Stomach (tissue), 9 donors: ENCODE results near the gene IGF1R. TPM values are rescaled to one million over a fixed set of nuclear protein-coding genes. Genes with fewer than 3 reads are reported as not detected.

ENCODE experiments used
- DNase-seq, 2 donors: peaks; one replicate each; pipeline versions ENCODE4 v3.0.0 to v3.0.0-alpha.2; 2013 to 2019
- H3K27ac ChIP-seq, 5 donors: fragments of 200-600 bp in 4 of 5; sonication (generic) in 4 of 5; one replicate each; pipeline ENCODE4 v1.5.1; 2013 to 2019; ENCODE audit warnings: mild to moderate bottlenecking in 1 of 5, moderate library complexity in 1 of 5
- H3K27me3 ChIP-seq, 3 donors: fragments of 200-600 bp; sonication (generic); one replicate each; pipeline ENCODE4 v1.5.1; 2017 to 2019; ENCODE audit warnings: mixed run types in 1 of 3
- H3K36me3 ChIP-seq, 4 donors: fragments of 200-600 bp; sonication (generic); 1 replicate in 3 of 4; 2 replicates in 1 of 4; pipeline ENCODE4 v1.5.1; 2016 to 2019
- H3K4me1 ChIP-seq, 4 donors: fragments of 200-600 bp; sonication (generic); one replicate each; pipeline ENCODE4 v1.5.1; 2016 to 2019
- H3K4me3 ChIP-seq, 4 donors: fragments of 200-600 bp; sonication (generic) in 3 of 4; one replicate each; pipeline ENCODE4 v1.5.1; 2016 to 2019; ENCODE audit warnings: mild to moderate bottlenecking in 1 of 4
- H3K9me3 ChIP-seq, 4 donors: fragments of 200-600 bp; sonication (generic); one replicate each; pipeline ENCODE4 v1.5.1; 2016 to 2019
- EP300 ChIP-seq: sonication (generic); formaldehyde crosslinking; IDR thresholded peaks from one replicate; pipeline ENCODE4 v1.6.1; 2017; ENCODE audit warnings: antibody characterized with exemption
- POLR2A ChIP-seq, 4 donors: fragments of 450-650 bp; IDR thresholded peaks; one replicate each; pipeline ENCODE4 v1.6.1; 2016; ENCODE audit warnings: antibody characterized with exemption in 4 of 4, control low read depth in 2 of 4, mild to moderate bottlenecking in 1 of 4, moderate library complexity in 1 of 4
- POLR2AphosphoS5 ChIP-seq, 3 donors: sonication (generic); formaldehyde crosslinking; IDR thresholded peaks; one replicate each; pipeline ENCODE4 v1.6.1; 2016; ENCODE audit warnings: antibody characterized with exemption in 3 of 3
- WGBS, 5 donors: extraction: QIAGEN DNeasy Blood & Tissue Kit in 3 of 5; methylation state at CpG; one replicate each; pipeline versions ENCODE4 v1.1.5 to v1.1.7; 2013 to 2018; 5-methylcytosine and 5-hydroxymethylcytosine counted together
- intact Hi-C: fragments of 100-400 bp; cut with DNase I; formaldehyde crosslinking; loops from one replicate; pipeline ENCODE4 v1.15.1; 2023; ENCODE audit warnings: low total_unique reads
- polyA plus RNA-seq, 3 donors: library from polyadenylated mRNA; stranded (reverse); fragments of 200-250 nt; gene quantifications; one replicate each; pipeline ENCODE4 v1.2.3, GENCODE V29; 2013
- small RNA-seq, 4 donors: library from RNA; depleted of rRNA; stranded (forward); fragments of <200 nt; gene quantifications; one replicate each; pipeline ENCODE3, GENCODE V24; 2016
- total RNA-seq, 5 donors: library from RNA; depleted of rRNA; stranded (reverse); fragments of >200 nt; gene quantifications; one replicate each; pipeline versions ENCODE4 v1.1.0 to v1.2.3, GENCODE V29; 2014 to 2016
- TF ChIP-seq, protein P1 (sequence below), 7 experiments: fragments of 450-650 bp in 4 of 7; fragments of 200-600 bp in 3 of 7; sonication (generic) in 3 of 7; IDR thresholded peaks; one replicate each; pipeline ENCODE4 v1.5.1; 2016 to 2019; ENCODE audit warnings: antibody characterized with exemption in 7 of 7, control low read depth in 2 of 7, mild to moderate bottlenecking in 1 of 7
- donor health status: healthy with polysubstance abuse.
- donor health status: Bipolar disorder and iron deficiency.
- donor health status: healthy.

The IGF1R gene
- total and polyA plus RNA-seq, 8 donors, result 2.3 to 131 (median 42.8) TPM

DNA sequence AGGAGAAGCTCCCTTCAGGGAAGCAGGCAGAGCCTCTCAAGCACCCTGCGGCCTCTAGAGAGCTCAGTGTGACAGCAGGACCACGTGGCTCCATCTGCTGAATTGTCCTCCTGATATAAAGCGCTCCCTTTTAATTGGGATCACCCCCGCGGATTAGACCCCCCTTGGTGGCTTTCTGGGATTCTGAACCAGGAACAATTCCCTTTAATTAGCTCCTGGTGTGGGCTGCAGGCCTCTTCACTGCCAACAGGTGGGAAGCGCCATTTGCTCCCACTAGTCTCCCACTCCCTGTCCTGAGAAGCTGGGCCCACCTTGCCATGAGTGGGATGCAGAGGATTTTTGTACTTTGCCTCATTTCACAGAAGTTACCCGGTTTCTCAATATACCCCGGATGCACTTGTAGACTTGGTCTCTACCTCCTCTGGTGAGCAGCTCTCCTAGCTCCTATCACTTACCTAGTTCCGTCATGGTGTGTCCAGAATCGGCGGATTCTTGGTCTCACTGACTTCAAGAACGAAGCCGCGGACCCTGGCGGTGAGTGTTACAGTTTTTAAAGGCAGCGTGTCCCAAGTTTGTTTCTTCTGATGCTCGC is 358.7 kb downstream of the IGF1R start:
- intact Hi-C loops, result no loop called here
- H3K27ac ChIP-seq, result no peak overlapping the region
- no peaks in the 10 kb centered on the region for H3K4me1 ChIP-seq
- H3K4me3 ChIP-seq, result no peak overlapping the region
- WGBS, 5 donors, result 95 to 96% (median 95%) methylated on average over 17 of the region's 17 CpGs
- H3K36me3 ChIP-seq, result no peaks in the 10 kb centered on the region
- no peak for DNase-seq
- no peak for TF ChIP-seq EP300
- TF ChIP-seq, protein P1, sequence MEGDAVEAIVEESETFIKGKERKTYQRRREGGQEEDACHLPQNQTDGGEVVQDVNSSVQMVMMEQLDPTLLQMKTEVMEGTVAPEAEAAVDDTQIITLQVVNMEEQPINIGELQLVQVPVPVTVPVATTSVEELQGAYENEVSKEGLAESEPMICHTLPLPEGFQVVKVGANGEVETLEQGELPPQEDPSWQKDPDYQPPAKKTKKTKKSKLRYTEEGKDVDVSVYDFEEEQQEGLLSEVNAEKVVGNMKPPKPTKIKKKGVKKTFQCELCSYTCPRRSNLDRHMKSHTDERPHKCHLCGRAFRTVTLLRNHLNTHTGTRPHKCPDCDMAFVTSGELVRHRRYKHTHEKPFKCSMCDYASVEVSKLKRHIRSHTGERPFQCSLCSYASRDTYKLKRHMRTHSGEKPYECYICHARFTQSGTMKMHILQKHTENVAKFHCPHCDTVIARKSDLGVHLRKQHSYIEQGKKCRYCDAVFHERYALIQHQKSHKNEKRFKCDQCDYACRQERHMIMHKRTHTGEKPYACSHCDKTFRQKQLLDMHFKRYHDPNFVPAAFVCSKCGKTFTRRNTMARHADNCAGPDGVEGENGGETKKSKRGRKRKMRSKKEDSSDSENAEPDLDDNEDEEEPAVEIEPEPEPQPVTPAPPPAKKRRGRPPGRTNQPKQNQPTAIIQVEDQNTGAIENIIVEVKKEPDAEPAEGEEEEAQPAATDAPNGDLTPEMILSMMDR (IDR thresholded peaks at IDR 0.05), result no peak
- TF ChIP-seq POLR2AphosphoS5 (IDR thresholded peaks at IDR 0.05), result no peak
- no peak for TF ChIP-seq POLR2A (IDR thresholded peaks at IDR 0.05)
- no peaks in the 10 kb centered on the region for H3K9me3 ChIP-seq
- no peaks in the 10 kb centered on the region for H3K27me3 ChIP-seq

DNA sequence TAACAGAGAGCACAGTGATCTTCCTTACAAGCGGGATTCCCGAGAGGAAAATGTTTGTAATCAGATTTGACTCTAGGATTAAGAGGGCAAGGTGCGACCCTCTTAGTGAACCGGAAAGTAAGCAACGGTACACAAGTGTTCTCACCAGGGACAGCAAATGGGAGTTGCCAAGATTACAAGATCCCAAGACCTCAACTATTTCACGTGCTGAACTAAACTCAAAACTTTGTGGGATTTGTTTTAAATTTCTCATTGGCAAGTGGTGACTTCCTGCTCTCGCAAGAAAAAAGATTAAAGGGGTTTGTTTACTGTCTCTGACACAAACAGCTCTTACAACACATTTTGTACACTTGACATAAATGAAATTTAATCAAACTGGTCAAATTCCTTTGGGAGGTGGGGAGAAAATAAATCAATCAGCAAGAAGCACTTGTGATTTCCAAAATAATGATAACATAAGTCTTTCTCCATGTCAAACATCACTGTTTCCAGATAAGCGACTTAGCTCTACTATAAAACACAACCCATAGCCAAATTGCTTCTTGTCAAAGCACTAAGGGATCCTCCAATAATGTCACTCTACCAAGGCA is 361.5 kb downstream of the IGF1R start:
- Histone ChIP-seq H3K27me3 (peaks cover 0 to 3% (median 0%) of the 10 kb centered on the region in 3 donors), H3K4me1 (peaks cover 0 to 4% (median 1%) of the 10 kb centered on the region in 4 donors), H3K36me3 (no peaks in the 10 kb centered on the region), H3K9me3 (no peaks in the 10 kb centered on the region), H3K27ac (no peak overlapping the region), H3K4me3 (no peak overlapping the region)
- DNase-seq, result no peak
- TF ChIP-seq POLR2AphosphoS5 (IDR thresholded peaks at IDR 0.05) (no peak), POLR2A (IDR thresholded peaks at IDR 0.05) (no peak), EP300 (no peak)
- TF ChIP-seq, protein P1 (IDR thresholded peaks at IDR 0.05), result no peak
- intact Hi-C loops, result no loop called here
- WGBS, 5 donors, result 27 to 34% (median 28%) methylated on average over 8 of the region's 8 CpGs

DNA sequence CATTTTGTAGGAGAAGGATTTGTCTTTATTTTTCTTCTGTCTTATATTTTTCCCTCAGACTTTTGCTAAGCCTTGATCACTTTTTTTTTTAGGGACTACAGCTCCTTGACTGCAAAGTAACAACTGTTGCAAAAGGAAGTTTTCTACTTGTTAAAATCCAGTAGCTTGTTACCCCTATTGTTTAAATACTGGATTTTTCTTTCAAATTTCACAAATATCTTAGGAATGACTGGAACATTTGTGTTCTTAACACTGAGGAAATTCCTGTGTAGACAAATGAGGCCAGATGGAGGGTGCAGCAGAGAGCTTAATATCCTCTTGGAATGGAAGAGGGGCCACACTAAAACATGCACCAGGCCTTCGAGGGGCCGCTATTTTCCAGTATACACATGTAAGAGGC is 362.4 kb downstream of the IGF1R start:
- Histone ChIP-seq H3K4me1 (peaks cover 4 to 13% (median 10%) of the 10 kb centered on the region in 4 donors), H3K27ac (no peak overlapping the region), H3K27me3 (peaks cover 0 to 9% (median 0%) of the 10 kb centered on the region in 3 donors), H3K4me3 (no peak overlapping the region), H3K36me3 (no peaks in the 10 kb centered on the region), H3K9me3 (no peaks in the 10 kb centered on the region)
- DNase-seq, result no peak
- 53 to 90% (median 85%) methylated on average over 2 of the region's 2 CpGs for WGBS, 5 donors
- intact Hi-C loops, result no loop called here
- no peak for TF ChIP-seq POLR2AphosphoS5 (IDR thresholded peaks at IDR 0.05)
- TF ChIP-seq, protein P1 (IDR thresholded peaks at IDR 0.05), result no peak
- no peak for TF ChIP-seq POLR2A (IDR thresholded peaks at IDR 0.05)
- TF ChIP-seq EP300, result no peak

Small RNAs within 50 kb of the gene (small RNA-seq; reads per million reads assigned to genes)
- gene MIR4714, result 0 to 0.27 (median 0.17) reads per million in 4 donors
